Panc1 (cell line): ENCODE measurements around the gene UBE2E2. TPM values are rescaled to one million over a fixed set of nuclear protein-coding genes. Genes with fewer than 3 reads are reported as not detected.

Experiments used
- ATAC-seq: fragments of 200-7000 bp; cut with Tn5 transposase; 2 replicates; pipeline ENCODE4 v1.9.1; 2020; ENCODE audit warnings: mild to moderate bottlenecking, moderate library complexity
- BruUV-seq: library from RNA; stranded (reverse); fragments of 400-500 nt; replicated peaks from 2 replicates; lab custom pipeline; 2021; lab: Mats Ljungman, UMichigan
- CTCF ChIA-PET: fragments of 300-600 bp; sonication (Branson Sonifier 250); formaldehyde crosslinking; loops from one replicate; lab custom pipeline; 2022; ENCODE audit warnings: antibody characterized with exemption; lab: Charles Lee
- POLR2A ChIA-PET: fragments of 300-600 bp; sonication (Branson Sonifier 250); formaldehyde crosslinking; loops from one replicate; lab custom pipeline; 2022; ENCODE audit warnings: antibody characterized with exemption; lab: Charles Lee
- DNase-seq: peaks from one replicate; pipeline ENCODE4 v3.0.0-alpha.2; 2010; ENCODE audit warnings: low read depth, low spot score
- H3K27ac ChIP-seq: 2 replicates; pipeline ENCODE4 v1.5.1; 2011; ENCODE audit warnings: mild to moderate bottlenecking, low read length, inconsistent platforms
- H3K27me3 ChIP-seq: fragments of 200-500 bp; sonication (Bioruptor generic); 2 replicates; pipeline ENCODE4 v1.6.0; 2014; ENCODE audit warnings: low read length, inconsistent platforms; ENCODE audit not compliant: control insufficient read depth, insufficient read depth
- H3K36me3 ChIP-seq: fragments of 200-500 bp; sonication (Bioruptor generic); 2 replicates; pipeline ENCODE4 v1.5.1; 2014; ENCODE audit warnings: inconsistent platforms, mild to moderate bottlenecking, low read length, moderate library complexity; ENCODE audit not compliant: control insufficient read depth, insufficient read depth
- H3K4me1 ChIP-seq: 2 replicates; pipeline ENCODE4 v1.5.1; 2011; ENCODE audit warnings: inconsistent platforms, mild to moderate bottlenecking, low read length, moderate library complexity; ENCODE audit not compliant: control insufficient read depth, insufficient read depth
- H3K4me3 ChIP-seq, 2 experiments: 2 replicates each; pipeline ENCODE4 v1.5.1; 2011 to 2012; ENCODE audit warnings: low read depth in 2 of 2, low read length in 2 of 2, mild to moderate bottlenecking in 2 of 2, inconsistent platforms in 1 of 2, moderate library complexity in 1 of 2
- H3K9me3 ChIP-seq: fragments of 200-500 bp; sonication (Bioruptor generic); 2 replicates; pipeline ENCODE4 v1.5.1; 2014; ENCODE audit warnings: low read depth, mild to moderate bottlenecking, inconsistent platforms, low read length, moderate library complexity; ENCODE audit not compliant: control insufficient read depth, insufficient read depth
- POLR2AphosphoS5 ChIP-seq: IDR thresholded peaks from 2 replicates; pipeline ENCODE4 v1.6.1; 2012; ENCODE audit warnings: mild to moderate bottlenecking, low read depth, low read length, moderate library complexity
- SIN3A ChIP-seq: IDR thresholded peaks from 2 replicates; pipeline ENCODE4 v1.6.1; 2012; ENCODE audit warnings: low read depth, mild to moderate bottlenecking, low read length, moderate library complexity, borderline replicate concordance; ENCODE audit not compliant: insufficient read depth
- TCF7L2 ChIP-seq: IDR thresholded peaks from 2 replicates; pipeline ENCODE4 v1.6.1; 2011; ENCODE audit warnings: mild to moderate bottlenecking, low read depth, low read length, inconsistent platforms
- in situ Hi-C: cut with HindIII; loops from 2 replicates; pipeline ENCODE4 v1.10.0; 2016; ENCODE audit warnings: low sequenced_read_pairs, low pct_unique_long_range_greater_than_20kb
- intact Hi-C: fragments of 100-400 bp; cut with micrococcal nuclease; formaldehyde crosslinking; loops from one replicate; pipeline ENCODE4 v1.10.0; 2022; ENCODE audit not compliant: unreplicated experiment
- total RNA-seq: library from RNA; stranded (reverse); gene quantifications from one replicate; pipeline ENCODE4 v1.2.1, GENCODE V29; 2021; ENCODE audit not compliant: unreplicated experiment
- TF ChIP-seq, protein P1 (sequence below): fragments of 450-650 bp; IDR thresholded peaks from 2 replicates; pipeline ENCODE4 v1.5.1; 2017; ENCODE audit warnings: mild to moderate bottlenecking
- TF ChIP-seq, protein P2 (sequence below), 2 experiments: IDR thresholded peaks; 2 replicates each; pipeline ENCODE4 v1.6.1; 2011 to 2012; ENCODE audit warnings: low read depth in 2 of 2, control low read depth in 1 of 2, low read length in 1 of 2, mild to moderate bottlenecking in 1 of 2, moderate library complexity in 1 of 2; ENCODE audit not compliant: insufficient read depth in 1 of 2

The UBE2E2 gene
- total RNA-seq, 1 experiment from 2014 or later, result 38.2 TPM

DNA sequence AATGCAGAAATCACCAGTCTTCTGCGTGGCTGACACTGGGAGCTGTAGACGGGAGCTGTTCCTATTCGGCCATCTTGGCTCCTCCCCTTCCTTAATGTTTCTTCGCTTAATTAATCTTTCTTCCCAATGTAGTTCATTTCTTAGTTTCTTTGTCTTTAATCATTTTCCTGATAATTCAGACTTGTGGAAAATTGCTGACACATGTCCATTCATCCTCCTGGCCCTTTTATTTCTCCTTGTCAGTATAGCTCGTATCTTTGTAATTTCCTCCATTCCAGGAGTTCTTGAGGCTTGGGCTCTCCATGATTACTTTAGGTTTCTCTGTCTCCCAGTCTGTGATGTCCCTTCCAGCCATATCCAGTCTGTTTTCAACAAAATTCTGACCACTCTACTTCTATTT, 98.7 kb downstream of the UBE2E2 start:
- no peak overlapping the region for H3K4me3 ChIP-seq
- ATAC-seq (no peak), DNase-seq (no peak)
- no peaks in the 10 kb centered on the region for H3K27me3 ChIP-seq
- POLR2A ChIA-PET, result no interaction called here
- no peaks in the 10 kb centered on the region for H3K4me1 ChIP-seq
- no TSS peak for BruUV-seq
- no peak overlapping the region for H3K27ac ChIP-seq
- intact Hi-C loops, result no loop called here
- in situ Hi-C loops, result no loop called here
- TF ChIP-seq, protein P1, sequence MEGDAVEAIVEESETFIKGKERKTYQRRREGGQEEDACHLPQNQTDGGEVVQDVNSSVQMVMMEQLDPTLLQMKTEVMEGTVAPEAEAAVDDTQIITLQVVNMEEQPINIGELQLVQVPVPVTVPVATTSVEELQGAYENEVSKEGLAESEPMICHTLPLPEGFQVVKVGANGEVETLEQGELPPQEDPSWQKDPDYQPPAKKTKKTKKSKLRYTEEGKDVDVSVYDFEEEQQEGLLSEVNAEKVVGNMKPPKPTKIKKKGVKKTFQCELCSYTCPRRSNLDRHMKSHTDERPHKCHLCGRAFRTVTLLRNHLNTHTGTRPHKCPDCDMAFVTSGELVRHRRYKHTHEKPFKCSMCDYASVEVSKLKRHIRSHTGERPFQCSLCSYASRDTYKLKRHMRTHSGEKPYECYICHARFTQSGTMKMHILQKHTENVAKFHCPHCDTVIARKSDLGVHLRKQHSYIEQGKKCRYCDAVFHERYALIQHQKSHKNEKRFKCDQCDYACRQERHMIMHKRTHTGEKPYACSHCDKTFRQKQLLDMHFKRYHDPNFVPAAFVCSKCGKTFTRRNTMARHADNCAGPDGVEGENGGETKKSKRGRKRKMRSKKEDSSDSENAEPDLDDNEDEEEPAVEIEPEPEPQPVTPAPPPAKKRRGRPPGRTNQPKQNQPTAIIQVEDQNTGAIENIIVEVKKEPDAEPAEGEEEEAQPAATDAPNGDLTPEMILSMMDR, result no peak
- TF ChIP-seq SIN3A, result no peak
- TF ChIP-seq, protein P2, sequence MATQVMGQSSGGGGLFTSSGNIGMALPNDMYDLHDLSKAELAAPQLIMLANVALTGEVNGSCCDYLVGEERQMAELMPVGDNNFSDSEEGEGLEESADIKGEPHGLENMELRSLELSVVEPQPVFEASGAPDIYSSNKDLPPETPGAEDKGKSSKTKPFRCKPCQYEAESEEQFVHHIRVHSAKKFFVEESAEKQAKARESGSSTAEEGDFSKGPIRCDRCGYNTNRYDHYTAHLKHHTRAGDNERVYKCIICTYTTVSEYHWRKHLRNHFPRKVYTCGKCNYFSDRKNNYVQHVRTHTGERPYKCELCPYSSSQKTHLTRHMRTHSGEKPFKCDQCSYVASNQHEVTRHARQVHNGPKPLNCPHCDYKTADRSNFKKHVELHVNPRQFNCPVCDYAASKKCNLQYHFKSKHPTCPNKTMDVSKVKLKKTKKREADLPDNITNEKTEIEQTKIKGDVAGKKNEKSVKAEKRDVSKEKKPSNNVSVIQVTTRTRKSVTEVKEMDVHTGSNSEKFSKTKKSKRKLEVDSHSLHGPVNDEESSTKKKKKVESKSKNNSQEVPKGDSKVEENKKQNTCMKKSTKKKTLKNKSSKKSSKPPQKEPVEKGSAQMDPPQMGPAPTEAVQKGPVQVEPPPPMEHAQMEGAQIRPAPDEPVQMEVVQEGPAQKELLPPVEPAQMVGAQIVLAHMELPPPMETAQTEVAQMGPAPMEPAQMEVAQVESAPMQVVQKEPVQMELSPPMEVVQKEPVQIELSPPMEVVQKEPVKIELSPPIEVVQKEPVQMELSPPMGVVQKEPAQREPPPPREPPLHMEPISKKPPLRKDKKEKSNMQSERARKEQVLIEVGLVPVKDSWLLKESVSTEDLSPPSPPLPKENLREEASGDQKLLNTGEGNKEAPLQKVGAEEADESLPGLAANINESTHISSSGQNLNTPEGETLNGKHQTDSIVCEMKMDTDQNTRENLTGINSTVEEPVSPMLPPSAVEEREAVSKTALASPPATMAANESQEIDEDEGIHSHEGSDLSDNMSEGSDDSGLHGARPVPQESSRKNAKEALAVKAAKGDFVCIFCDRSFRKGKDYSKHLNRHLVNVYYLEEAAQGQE (IDR thresholded peaks at IDR 0.05; ENCODE audit: insufficient read depth in 1 of 2, low read depth in 2 of 2, low read length in 1 of 2), result no peak
- TF ChIP-seq POLR2AphosphoS5, result no peak
- no peak for TF ChIP-seq TCF7L2
- CTCF ChIA-PET, result no interaction called here
- no peaks in the 10 kb centered on the region for H3K36me3 ChIP-seq
- H3K9me3 ChIP-seq, result no peaks in the 10 kb centered on the region

DNA sequence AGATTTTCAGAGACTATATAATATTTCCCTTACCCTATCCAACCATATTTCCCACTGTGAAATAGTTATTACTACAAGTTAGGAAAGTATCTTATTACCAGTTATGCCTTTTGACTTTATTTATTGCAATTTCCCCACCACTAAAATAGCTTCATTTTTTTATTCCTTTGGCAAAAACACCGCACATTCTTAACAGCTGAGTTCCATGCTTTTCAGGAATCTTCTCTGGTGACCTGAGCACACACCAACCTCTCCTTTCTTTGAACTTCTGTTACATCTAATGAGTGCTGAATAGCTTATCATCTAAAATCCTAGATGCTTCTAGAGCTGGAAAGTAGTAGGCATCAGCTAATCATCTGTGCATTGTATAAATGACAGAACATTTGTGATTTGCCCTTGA, 99.1 kb downstream of the UBE2E2 start:
- CTCF ChIA-PET, result no interaction called here
- in situ Hi-C loops, result no loop called here
- BruUV-seq, result no TSS peak
- no peak for ATAC-seq
- H3K27ac ChIP-seq, result no peak overlapping the region
- H3K4me3 ChIP-seq, result no peak overlapping the region
- intact Hi-C loops, result no loop called here
- H3K27me3 ChIP-seq, result no peaks in the 10 kb centered on the region
- no peaks in the 10 kb centered on the region for H3K4me1 ChIP-seq
- TF ChIP-seq TCF7L2 (no peak), SIN3A (no peak), POLR2AphosphoS5 (no peak)
- TF ChIP-seq, protein P2 (IDR thresholded peaks at IDR 0.05; ENCODE audit: insufficient read depth in 1 of 2, low read depth in 2 of 2, low read length in 1 of 2), result no peak
- TF ChIP-seq, protein P1, result no peak
- POLR2A ChIA-PET, result no interaction called here
- H3K9me3 ChIP-seq, result no peaks in the 10 kb centered on the region
- no peak for DNase-seq
- no peaks in the 10 kb centered on the region for H3K36me3 ChIP-seq
